ENCODE results near the gene LRRC4C.

The LRRC4C gene

DNA sequence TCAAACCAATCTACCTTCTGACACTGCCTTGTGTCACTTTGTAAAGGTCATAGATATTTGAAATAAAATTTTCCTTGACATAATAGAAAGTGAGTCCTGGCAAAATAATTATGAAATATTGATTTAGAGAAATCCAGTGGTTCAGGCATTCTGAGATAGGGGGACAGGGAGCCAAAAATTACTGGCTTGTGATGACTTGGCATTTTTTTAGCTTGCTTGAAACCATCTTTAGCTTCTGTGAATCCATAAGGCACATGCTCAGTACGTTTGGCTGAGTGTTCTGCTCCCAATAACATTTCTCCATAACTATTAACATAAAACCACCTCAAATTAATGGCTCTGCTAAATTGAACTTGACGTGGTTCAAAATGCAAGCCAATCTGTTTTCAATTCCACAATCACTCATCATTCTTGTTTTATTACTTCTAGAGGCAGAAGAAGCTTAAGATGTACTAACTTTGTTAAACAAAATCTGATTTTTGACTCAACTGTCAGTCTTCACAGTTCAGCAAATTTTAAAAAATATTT lies 209.0 kb downstream of the LRRC4C start:
- DNase-seq (ENCODE audit: low spot score) = no peak

DNA sequence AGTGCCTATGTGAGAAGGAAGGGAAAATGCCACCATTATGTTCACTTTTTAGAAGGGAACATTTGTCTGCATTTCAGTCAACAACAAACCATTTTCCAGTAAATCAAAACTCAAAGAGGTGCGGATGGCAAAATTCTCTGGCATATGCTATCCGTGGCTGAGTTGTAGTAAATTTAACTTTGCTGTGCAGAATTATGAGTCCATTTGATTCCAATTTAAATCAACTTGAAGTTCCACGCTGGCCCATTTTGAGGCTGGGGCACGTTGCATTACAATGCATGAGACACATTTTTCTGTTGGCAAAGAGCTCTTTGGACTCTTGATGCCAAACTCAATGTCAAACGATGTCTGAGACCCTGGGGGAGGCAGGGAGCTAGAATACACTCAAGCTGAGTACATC lies 211.8 kb downstream of the LRRC4C start:
- DNase-seq (ENCODE audit: low spot score) = no peak

DNA sequence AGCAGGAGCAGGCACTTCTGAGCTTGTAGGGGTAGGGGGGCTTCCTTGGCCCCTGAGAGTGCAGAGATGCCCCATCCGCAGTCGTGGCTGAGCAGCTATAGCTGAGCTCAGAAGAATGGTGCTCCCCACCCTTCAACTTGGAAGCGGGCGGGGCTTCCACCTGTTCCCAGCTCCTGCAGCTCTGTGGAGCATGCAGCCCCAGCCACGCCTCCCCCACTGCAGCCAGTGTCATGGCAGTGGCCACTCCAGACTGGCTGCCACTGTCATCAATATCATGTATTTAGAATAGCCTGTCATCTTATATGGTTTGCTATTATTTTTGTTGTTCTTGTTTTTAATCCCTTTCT lies 213.1 kb downstream of the LRRC4C start:
- DNase-seq (ENCODE audit: low spot score) = no peak

DNA sequence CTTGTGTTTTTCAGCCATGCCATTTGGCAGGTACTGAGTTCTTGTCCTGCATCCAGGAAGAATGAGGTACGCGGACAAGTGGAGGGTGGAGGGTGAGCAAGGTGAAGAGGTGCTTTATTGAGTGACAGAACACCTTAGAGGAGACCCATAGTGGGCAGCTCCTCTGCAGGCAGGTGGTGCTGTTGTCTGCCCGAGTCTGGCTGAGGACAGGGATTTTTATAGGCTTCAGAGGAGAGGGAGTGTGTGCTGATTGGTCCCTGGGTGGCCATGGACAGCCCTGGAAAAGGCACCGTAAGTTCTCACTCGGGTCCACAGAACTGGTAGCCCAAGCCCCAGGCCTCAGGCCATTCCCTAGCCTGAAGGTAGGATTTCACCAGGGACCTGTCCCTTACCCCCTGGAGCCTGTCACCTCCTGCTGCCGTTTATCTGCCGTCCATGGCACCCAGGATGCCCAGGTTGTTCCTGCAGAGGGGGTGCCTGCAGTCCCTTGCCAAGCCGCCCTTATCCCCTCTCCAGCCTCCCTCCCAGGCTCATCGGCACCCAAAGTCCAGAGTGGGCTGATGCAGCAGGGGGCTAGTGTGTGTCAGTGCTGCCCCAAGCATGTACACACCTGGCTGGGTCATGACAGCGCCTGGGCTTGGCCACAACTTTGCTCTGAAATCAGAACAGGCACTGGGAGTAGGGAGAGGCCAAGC lies 213.6 kb downstream of the LRRC4C start:
- DNase-seq (ENCODE audit: low spot score) = no peak

DNA sequence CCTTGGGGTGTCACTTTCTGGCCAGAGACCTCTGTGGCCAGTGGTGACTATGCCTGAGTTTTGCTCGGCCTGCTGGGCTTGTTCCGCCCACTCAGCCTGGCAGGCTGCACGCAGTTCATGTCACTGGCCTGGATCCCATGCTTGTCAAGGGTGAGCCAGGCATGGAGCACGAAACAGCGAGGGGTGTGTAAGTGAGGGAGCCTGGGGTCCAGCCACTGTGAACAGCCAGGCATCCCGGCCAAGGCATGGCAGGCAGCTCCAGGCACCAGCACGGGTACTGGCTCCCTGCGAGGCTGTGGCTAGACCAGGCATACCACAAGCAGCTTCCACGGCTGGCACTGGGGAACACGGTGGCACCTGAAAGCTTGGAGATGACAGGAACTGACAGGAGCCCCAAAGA lies 214.3 kb downstream of the LRRC4C start:
- no peak for DNase-seq (ENCODE audit: low spot score)

DNA sequence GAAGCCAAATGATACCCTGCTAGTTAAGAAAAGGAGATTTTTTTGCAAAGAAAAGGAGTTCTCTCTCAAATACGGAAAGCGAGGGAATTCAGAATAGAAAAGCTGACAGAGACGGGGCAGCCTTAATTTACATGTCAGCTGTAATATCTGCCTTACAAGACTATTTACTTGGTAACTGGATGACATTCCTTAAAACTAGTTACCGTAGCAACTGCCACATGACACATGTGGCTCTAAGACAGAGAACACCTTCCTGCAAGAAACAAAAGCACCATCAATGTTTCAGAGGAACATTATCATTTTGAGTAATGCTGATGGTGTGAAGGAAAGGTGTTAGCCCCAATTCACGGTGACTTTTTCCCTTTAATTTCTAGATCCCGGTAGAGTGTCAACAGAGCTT lies 222.1 kb downstream of the LRRC4C start:
- no peak for DNase-seq (ENCODE audit: low spot score)

DNA sequence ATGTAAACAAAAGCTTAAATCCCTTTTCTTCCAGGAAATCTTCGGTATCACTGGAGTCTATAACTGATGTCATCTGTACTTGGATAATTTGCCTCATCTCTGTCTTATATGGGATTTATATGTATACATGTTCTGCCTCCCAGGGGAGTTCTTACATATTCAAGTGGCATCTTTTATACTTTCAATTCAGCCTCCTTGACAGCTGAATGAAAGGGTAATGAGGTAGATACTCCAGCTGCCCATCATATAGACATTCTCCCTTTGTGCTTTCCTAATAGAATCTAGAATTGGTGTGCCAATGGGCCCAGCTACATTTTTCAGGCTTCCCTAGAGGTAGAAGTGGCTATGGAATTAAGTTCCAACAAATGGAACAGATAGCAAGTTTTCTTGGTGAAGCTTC lies 223.8 kb downstream of the LRRC4C start:
- no peak for DNase-seq (ENCODE audit: low spot score)

DNA sequence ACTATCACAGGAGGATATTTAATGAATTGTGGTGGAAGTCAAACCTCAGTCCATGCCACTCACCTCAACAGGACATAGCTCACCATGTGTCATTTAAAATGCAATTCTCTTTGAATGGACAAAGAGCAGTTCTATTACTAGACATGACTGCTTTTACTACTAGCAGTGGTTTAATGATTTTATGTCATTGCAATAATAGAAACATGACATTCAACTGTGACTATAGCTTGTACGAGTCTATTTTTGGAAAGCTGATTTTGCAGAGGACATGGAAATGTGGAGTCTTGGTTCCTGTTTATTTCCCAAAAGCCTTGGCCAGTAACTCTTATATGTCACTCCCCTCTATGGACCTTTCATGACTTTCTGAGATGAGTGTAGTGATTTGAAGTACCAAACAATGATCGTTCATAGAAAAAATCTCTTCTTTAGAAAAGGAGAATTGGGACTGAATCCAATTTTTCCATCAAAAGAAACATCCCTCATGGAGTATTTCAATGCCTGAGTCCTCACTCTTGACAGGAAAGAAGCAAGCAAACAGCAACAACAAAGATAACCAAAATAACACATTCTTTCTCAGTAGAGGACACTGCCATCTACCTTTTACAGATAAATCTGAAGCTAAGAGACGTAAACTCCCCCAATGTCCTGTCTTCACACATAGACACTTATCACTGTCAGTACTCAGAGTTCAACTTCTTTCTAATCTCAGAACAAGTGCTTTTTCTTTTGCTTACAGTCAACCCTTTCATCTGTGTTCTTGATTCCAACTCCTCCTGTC lies 233.4 kb downstream of the LRRC4C start:
- no peak for DNase-seq (ENCODE audit: low spot score)

DNA sequence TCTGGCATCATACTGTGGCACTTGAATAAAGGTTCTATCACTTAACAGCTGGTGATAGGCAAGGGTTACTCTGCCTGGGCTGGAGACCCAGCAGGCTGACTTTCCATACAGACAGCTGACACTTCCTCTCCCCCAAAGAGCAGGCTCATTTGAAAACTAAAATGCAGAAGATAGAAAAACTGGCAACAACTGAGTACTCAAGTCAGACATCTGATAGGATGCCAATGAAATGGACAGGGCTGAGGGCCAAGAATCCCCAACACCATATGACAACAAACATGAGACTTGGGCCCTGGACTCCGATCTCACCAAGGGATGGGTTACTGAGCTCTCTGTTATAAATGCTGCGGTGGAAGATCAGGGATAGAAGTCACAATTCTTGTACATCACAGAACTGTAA lies 237.2 kb downstream of the LRRC4C start:
- no peak for DNase-seq (ENCODE audit: low spot score)

DNA sequence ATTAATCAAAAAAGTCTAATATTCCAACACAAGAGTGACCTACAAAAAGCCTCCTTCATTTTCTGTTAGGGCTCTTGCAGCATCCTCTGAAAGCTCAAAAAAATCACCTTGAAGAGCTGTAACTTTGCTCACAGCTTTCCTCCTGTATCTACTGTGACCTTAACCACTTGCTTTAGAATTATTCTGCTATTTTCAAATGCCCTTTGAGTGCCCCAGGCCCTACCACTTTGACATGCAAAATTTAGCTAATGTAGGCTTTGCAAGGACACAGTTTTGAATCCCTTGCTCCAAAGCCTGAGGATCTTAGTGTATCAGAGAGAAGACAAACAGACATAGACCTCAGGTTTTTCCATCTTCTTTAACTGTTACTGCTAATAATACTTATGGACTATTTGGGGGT lies 253.1 kb downstream of the LRRC4C start:
- DNase-seq (ENCODE audit: low spot score) = no peak

DNA sequence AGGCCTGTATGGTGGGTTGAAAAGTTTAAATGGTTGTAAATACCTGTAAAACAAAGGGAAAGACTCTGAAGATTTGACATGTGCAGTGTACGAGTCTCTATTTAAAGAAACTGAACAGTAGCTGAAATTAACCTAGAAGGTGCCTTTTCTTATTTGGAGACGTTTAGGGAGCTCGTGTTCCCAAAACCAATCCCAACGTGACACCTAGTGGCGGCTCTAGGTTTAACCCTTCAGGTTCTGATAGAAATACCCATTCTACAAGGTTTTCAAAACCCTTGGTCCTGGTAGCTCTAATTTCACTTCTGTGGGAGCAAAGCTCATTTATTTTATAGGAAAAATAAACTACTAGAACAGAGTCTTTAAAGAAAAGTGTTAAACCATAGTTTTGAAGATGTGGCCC lies 258.3 kb downstream of the LRRC4C start:
- peak; percentile 60 for DNase-seq (ENCODE audit: low spot score)

DNA sequence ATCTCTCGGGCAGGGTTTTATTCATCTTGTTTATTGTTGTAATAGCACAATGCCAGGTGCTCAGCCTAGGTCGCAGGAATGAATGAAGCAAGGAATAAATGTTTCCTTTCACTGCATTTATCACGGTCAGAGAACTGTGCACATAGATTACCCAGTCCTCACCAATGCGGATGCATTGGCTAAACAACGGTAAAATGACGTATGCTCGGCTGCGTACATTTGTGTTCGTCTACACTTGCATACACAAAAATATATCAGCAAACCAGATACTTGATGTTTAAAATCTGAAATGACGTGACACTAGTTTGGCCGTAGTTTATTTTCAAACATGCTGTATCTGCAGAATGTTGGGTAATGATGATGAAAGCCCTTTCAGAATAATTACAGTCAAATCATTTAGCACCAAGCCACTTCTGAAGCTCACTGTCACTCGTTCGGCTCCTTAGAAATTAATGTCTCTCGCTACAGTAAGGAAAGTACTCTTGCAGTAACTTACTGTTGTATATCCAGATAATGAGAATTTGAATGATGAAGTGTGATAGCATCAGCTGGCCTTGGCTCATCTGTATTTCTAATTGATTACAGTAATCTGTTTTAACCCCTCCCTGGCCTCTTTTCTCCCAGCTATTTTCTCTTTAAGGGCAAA lies 268.9 kb downstream of the LRRC4C start:
- no peak for DNase-seq (ENCODE audit: low spot score)

DNA sequence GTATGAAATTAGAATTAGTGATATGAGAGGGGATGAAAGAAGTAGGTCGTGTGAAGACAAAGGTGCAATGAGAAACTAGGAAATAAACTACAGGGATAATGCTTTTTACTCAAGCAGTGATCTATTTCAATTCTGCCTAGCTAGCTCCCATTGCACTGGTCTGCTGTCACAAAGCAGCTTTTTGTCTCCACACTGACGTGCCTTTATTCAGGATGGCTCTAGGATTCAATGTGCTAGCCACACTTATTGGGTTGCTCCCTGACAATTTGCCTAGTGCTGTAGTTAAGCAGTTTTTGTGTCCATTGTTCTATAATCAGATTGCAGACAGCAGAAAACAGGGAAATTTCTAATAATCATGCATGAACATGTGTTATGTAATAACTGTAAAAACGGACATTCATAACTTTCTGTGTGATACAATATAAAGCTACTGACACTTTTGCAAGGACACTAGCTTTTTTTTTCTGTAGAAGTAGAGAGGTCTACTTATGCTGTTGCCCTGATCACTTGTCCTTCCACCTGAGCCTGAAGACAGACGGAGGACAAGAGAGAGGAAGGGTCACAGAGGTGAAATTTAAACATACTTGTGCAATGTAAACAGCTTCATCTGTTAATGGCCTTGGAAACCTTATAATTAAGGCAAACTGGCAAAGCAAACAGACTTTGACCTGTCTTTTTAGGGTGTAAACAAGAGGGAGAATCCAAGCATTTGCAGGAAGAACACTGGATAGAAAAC lies 269.6 kb downstream of the LRRC4C start:
- DNase-seq (ENCODE audit: low spot score) = no peak

DNA sequence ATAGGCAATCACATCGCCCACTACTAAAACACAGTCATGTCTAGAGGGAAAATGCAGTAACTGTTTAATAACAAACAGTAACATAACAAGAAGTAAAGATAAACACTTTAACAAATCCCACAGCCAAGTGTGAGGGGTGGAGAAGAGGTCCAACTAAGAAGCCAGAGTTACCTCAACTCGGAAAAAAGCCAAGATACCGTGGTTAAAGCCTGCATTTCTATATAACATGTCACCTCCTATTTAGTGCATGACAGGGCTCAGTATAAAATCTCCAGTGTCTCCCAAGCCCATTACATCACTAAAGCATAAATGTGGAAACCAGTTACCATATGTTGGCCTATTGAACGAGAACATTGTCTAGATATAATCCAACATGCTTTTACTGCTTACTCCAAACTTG lies 281.7 kb downstream of the LRRC4C start:
- no peak for DNase-seq (ENCODE audit: low spot score)

DNA sequence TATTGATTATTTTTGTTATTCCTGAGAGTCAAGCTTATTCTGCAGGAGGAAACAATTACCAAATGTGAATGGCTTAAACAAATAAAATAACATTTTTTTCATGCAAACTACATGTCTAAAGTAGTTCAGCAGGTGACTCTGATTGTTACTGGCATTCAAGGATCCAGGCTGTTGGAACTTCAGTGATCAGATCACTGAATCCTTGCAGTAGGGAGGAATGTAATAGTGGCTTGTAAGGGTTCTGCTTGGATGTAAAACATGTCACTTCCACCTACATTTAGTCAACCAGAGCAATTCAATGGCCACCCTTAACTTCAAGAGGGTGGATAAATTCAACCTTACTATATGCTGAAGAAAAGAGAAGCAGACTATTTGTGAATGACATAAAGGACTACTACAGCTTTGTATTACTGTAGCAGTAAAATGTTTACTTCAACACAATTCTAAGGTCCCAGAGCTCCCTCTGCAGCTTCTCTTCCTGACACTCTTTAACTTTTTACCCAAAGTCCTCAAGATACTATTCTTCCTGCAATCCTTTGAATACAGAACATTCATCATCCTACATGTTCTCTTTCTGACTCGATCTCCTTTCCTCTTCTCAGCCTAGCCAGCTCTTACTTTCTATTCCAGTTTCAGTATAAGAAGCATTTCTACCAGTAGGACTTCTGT lies 284.0 kb downstream of the LRRC4C start:
- no peak for DNase-seq (ENCODE audit: low spot score)

DNA sequence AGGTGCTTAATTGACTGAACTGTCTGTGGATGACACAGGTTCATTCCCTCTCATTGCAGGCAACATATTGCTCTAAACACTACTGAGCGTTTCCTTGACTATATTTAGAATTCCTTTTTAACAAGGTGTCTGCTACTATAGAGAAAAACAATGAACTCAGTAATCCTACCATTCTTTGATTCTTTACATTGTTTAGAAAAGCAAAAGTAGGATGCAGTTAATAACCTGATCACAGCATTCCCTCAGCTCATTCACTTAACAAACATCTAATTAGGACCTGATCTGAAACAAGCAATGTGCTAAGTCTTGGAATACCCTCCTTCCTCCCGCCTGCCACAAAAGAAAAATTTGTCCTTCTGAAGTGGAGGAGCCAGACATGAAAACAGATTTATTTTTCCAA lies 313.1 kb downstream of the LRRC4C start:
- no peak for DNase-seq (ENCODE audit: low spot score)

DNA sequence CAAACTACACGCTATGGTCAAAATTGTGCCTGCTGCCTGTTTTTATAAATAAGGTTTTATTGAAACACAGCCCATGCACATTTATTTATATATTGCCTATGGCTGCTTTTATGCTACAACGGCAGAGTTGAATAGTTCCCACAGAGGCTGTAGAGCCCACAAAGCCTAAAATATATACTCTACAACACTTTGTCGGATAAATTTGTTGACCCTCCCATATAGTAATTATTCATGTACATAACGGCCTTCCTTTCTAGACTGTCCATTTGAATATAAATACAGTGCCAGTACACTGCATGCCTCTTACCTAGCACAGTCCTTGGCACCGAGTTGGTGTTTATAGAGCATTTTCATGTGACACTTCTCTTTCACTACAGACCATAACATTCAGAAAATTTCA lies 314.0 kb downstream of the LRRC4C start:
- no peak for DNase-seq (ENCODE audit: low spot score)

DNA sequence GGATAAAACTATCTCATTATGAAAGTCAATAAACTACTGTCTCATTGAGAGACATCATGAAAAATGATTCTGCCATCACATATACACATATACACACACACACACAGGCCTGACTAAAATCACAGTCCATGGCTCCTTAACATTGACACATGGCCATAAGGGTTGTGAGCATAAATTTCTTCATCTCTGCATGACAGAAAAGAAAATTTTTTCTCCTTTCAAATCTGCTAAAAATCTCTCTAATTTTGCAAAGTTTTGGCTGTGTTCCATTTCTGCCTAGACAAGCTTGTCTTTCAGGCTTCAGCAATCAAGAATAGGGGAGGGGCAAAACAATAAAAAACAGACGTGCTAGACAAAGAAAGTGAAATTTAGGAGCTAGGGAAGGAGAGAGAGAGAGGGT lies 324.5 kb downstream of the LRRC4C start:
- DNase-seq (ENCODE audit: low spot score) = no peak

DNA sequence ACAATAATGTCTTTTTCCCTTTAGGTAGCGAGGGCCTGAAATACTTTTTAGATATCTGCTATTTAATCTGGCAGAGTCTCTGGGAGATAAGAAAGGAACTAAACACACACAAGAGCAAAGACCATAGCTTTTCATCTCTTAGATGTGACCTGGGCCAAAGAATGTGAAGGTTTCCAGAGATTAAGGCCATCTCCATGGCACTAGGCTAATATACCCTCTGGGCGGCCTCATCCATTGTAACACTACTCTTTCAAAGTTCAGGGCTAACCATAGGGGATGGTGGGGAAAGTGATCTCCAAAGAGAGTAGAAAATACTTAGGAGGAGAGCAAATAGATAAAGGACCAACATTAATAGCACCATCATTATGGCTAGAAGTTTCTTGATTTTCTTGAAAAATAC lies 326.4 kb downstream of the LRRC4C start:
- no peak for DNase-seq (ENCODE audit: low spot score)

DNA sequence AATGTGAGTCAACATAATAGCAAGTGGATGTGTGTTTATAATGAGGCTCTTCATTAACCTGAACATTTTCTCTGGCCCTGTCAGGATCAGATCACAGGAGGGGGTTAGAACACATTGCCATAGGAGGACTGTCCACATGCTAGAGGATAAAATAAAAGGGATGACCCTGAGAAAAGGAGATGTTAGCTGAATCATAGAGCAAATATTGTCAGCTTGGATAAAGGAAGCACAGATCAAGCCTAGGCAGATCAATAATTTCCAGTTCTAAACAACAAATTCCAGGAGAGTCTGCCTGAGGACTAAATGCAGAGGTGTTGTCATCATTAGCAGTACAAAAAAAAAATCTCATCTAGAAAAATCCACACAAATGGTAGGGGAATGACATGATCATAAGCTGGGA lies 337.9 kb downstream of the LRRC4C start:
- no peak for DNase-seq (ENCODE audit: low spot score)

DNA sequence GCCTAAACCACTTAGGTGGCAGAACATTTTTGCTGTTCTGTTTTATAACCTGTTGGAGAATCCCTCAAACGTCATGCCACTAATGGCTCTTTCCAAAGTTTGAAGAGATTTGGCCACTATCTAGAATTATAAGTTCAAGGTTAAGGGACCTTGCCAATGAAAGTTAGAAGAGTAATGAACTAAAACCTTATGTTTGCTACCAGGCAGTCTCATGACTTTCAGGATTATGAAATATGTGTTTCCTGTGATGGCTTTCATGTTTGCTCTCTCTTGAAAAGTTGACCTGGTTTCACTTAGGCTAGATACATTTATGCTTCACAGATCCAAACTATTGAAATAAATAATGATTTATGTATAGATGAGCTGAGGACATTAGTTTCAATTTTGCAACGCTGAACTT lies 340.0 kb downstream of the LRRC4C start:
- no peak for DNase-seq (ENCODE audit: low spot score)

DNA sequence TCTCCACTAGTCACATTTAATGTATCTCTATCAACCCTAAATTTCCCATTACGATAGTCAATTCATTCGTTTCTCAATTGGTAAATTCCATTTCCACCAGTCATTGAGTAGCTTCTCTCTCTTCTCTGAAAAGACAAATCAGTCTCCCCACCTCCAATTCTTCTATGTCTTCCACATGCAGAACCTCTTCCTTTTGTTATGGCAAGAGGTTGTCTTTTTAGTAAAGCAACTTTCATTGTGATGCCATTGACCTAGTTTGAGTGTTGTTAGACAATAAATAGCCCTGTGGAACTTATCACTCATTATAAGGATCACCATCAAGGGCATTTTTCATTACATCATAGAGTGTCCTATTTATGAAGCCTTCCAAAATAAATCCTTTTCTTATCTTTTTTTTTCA lies 340.9 kb downstream of the LRRC4C start:
- DNase-seq (ENCODE audit: low spot score) = no peak

Measured in RKO (cell line).